Testis (tissue), 2 donors: ENCODE results near the gene IYD.

Source experiments
- CTCF ChIP-seq, 3 experiments: fragments of 450-650 bp in 2 of 3; fragments of 200-600 bp in 1 of 3; sonication (generic) in 1 of 3; IDR thresholded peaks; one replicate each; pipeline ENCODE4 v1.5.1; 2016 to 2019; ENCODE audit warnings: antibody characterized with exemption in 3 of 3, mild to moderate bottlenecking in 2 of 3, moderate library complexity in 1 of 3
- POLR2A ChIP-seq: fragments of 450-650 bp; IDR thresholded peaks from one replicate; pipeline ENCODE4 v1.6.1; 2017; ENCODE audit warnings: antibody characterized with exemption, mild to moderate bottlenecking, moderate library complexity

GRCh38 chr6:150445486-150445885 lies 76.7 kb downstream of the IYD start:
- TF ChIP-seq CTCF (IDR thresholded peaks at IDR 0.05) (no peak), POLR2A (no peak)
